ENCODE results near the gene SUPT16H.
"Not testable (repeated sequence)": the region's sequence is repeated elsewhere in the genome, so short reads cannot be mapped to it uniquely, and the experiment has no call there.

Gene SUPT16H

DNA sequence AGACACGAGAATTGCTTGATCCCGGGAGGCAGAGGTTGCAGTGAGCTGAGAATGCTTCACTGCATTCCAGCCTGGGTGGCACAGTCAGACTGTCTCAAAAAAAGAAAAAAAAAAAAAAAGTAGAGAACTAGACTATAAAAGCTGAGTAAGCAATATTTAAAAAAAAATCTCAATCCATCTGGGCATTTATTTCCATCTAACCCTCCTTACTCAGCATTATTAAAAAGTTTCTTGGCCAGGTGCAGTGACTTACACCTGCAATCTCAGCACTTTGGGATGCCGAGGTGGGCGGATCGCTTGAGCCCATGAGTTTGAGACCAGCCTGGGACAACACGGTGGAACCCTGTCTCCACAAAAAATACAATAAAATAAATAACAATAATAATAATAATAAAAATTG, 4.5 kb downstream of the SUPT16H start:
- no peak overlapping the region for H3K4me3 Mint-ChIP-seq
- no peaks in the 10 kb centered on the region for H3K27me3 Mint-ChIP-seq (ENCODE audit: low read depth)
- H3K4me1 Mint-ChIP-seq, result peaks cover 20% of the 10 kb centered on the region
- no peaks in the 10 kb centered on the region for H3K9me3 Mint-ChIP-seq
- H3K27ac Mint-ChIP-seq, result no peak overlapping the region
- peaks cover 15% of the 10 kb centered on the region for H3K36me3 Mint-ChIP-seq (ENCODE audit: low read depth)
- TF ChIP-seq, protein P1, sequence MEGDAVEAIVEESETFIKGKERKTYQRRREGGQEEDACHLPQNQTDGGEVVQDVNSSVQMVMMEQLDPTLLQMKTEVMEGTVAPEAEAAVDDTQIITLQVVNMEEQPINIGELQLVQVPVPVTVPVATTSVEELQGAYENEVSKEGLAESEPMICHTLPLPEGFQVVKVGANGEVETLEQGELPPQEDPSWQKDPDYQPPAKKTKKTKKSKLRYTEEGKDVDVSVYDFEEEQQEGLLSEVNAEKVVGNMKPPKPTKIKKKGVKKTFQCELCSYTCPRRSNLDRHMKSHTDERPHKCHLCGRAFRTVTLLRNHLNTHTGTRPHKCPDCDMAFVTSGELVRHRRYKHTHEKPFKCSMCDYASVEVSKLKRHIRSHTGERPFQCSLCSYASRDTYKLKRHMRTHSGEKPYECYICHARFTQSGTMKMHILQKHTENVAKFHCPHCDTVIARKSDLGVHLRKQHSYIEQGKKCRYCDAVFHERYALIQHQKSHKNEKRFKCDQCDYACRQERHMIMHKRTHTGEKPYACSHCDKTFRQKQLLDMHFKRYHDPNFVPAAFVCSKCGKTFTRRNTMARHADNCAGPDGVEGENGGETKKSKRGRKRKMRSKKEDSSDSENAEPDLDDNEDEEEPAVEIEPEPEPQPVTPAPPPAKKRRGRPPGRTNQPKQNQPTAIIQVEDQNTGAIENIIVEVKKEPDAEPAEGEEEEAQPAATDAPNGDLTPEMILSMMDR (IDR thresholded peaks at IDR 0.05; ENCODE audit: unreplicated experiment in 3 of 3), result no peak

- Mint-ChIP-seq H3K27ac (no peak overlapping the region), H3K27me3 (ENCODE audit: low read depth) (no peaks in the 10 kb centered on the region), H3K4me1 (no peaks in the 10 kb centered on the region), H3K4me3 (no peak overlapping the region), H3K9me3 (no peaks in the 10 kb centered on the region), H3K36me3 (ENCODE audit: low read depth) (peaks cover 53% of the 10 kb centered on the region)
- TF ChIP-seq, protein P1 (IDR thresholded peaks at IDR 0.05; ENCODE audit: unreplicated experiment in 3 of 3), result no peak
These were observed 9.8 kb downstream of the SUPT16H start for GRCh38 chr14:21373980-21374379.

- H3K9me3 Mint-ChIP-seq; H3K4me3 Mint-ChIP-seq; H3K27ac Mint-ChIP-seq; H3K27me3 Mint-ChIP-seq (ENCODE audit: low read depth); H3K4me1 Mint-ChIP-seq: not testable (repeated sequence)
- peaks cover 62% of the 10 kb centered on the region for H3K36me3 Mint-ChIP-seq (ENCODE audit: low read depth)
These were observed 11.0 kb downstream of the SUPT16H start for GRCh38 chr14:21372814-21373213.

DNA sequence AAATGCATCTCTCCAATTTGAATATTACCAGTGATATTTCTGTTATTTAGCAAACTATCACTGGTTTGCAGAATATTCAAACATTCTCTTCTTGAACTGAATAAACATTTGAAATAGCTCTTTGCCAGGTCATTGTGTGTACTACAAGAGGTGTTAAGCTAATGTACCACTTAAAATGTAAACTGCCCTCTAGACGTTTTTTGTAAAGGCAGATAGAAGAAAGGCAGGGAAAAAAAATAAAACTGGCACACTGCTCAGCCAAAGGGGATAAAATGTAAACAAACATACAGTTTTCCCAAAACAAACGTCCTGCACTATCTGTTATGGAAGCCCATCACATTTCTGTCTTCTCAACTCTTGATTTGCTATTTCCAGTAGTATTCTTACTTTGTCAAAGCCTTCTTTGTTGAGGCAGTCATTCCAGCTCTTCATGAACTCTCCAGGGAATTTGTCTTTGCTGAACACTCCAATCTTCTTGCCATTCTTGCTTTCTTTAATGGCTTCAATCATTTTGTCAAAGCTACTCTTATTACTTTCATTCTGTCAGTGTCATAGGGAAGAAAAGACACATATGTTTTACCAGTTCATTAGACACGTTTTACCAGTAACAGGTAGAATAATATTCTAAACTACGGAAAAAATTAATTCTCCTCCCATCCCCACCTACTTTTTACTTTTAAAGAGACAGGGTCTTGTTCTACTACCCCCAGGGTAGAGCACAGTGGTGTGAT, 13.7 kb downstream of the SUPT16H start:
- no peaks in the 10 kb centered on the region for H3K9me3 Mint-ChIP-seq

DNA sequence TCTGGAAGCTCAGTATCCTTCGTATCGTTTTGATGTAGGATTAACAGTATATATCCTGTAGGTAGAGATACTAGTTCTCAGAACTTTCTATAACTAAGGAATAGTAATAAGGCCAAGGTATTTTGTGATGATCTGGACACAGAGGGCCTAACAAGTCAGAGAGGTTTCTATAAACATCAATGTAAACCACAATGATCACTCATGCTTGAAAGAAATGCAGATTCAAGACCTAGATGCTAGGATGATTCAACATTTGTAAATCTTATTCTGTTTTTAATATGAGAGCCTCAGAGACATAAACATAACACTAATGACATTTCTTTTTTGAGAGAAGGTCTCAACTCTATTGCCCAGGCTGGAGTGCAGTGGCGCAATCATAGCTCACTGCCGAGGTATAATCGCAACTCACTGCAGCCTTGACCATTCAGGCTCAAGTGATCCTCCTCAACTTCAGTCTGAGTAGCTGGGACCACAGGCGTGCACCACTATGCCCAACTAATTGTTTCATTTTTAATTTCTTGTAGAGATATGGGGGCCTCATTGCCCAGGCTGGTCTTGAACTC, 16.2 kb downstream of the SUPT16H start:
- H3K4me3 Mint-ChIP-seq, result no peak overlapping the region

More for the DNA sequence above, 13.7 kb downstream of the SUPT16H start:
- H3K27ac Mint-ChIP-seq, result no peak overlapping the region
- no peak overlapping the region for H3K4me3 Mint-ChIP-seq
- H3K27me3 Mint-ChIP-seq (ENCODE audit: low read depth), result no peaks in the 10 kb centered on the region
- H3K36me3 Mint-ChIP-seq (ENCODE audit: low read depth), result peaks cover 75% of the 10 kb centered on the region
- no peaks in the 10 kb centered on the region for H3K4me1 Mint-ChIP-seq
- TF ChIP-seq, protein P1 (IDR thresholded peaks at IDR 0.05; ENCODE audit: unreplicated experiment in 3 of 3), result no peak

DNA sequence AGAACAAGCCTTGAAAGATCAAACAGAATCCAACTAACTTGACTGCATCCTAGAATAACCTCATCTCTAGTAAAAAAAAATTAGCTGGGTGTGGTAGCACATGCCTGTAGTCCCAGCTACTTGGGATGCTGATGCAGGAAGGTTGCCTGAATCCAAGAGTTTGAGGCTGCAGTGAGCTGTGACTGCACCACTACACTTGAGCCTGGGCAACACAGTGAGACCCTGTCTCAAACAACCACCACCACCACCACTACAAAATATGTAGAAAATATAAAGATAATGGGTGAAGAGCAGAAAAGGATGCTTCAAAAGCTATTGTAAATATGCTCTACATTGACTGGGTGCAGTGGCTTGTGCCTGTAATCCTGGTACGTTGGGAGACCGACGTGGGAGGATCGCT, 27.3 kb downstream of the SUPT16H start:
- Mint-ChIP-seq H3K4me1 (no peaks in the 10 kb centered on the region), H3K9me3 (no peaks in the 10 kb centered on the region), H3K36me3 (ENCODE audit: low read depth) (peaks cover 90% of the 10 kb centered on the region), H3K27me3 (ENCODE audit: low read depth) (no peaks in the 10 kb centered on the region), H3K4me3 (no peak overlapping the region), H3K27ac (no peak overlapping the region)
- TF ChIP-seq, protein P1 (IDR thresholded peaks at IDR 0.05; ENCODE audit: unreplicated experiment in 3 of 3), result no peak

More for the DNA sequence above, 16.2 kb downstream of the SUPT16H start:
- TF ChIP-seq, protein P1 (IDR thresholded peaks at IDR 0.05; ENCODE audit: unreplicated experiment in 3 of 3), result no peak
- Mint-ChIP-seq H3K36me3 (ENCODE audit: low read depth) (peaks cover 90% of the 10 kb centered on the region), H3K27me3 (ENCODE audit: low read depth) (no peaks in the 10 kb centered on the region), H3K27ac (no peak overlapping the region), H3K9me3 (no peaks in the 10 kb centered on the region), H3K4me1 (no peaks in the 10 kb centered on the region)
